HG03159 (cell line): ENCODE results near the gene ARHGAP22.

Source experiments
- ATAC-seq: cut with Tn5 transposase; IDR thresholded peaks from one replicate; pipeline ENCODE4 v1.9.1; 2021; ENCODE audit warnings: mild to moderate bottlenecking, moderate library complexity; ENCODE audit not compliant: unreplicated experiment

The ARHGAP22 gene

DNA sequence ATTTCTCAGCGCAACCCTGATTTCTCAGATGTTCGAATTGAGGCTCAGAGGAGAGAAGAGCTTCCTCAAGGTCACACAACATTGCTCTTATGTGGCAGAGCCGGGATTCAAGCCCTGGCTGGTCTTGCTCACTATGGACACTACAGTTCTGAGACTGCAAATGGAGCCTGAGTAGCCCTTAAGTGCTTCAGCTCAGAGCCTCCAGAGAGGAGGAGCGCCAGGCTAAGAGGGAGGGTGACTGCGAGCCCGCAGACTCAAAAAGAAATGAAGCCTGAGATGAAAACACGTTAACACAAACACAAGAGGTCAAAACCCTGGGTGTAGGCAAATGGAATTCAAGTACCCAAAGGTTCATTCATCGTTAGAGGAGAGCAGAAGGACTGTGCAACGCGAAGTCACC lies 13.9 kb downstream of the ARHGAP22 start:
- ATAC-seq = no peak

DNA sequence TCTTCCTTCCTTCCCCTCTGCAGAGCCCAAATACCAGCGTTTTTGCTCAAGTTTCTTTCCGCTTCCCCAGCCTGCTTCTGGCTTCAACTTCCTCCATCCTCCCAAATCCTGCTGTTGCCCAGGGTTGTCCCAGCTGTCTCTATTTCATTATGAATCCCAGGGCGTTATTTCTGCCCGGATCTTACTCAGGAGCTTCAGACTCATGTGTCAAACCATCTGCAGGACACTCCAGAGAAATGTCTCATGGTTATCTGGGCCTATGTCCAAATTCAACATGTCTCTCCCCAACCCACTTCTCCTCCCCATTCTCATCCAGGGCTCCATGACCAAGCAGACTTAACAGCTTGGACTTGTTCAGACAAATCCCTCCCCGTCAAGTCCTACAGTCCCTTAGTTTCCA lies 15.6 kb downstream of the ARHGAP22 start:
- no peak for ATAC-seq

GRCh38 chr10:48587819-48588218 lies 17.1 kb downstream of the ARHGAP22 start:
- no peak for ATAC-seq

DNA sequence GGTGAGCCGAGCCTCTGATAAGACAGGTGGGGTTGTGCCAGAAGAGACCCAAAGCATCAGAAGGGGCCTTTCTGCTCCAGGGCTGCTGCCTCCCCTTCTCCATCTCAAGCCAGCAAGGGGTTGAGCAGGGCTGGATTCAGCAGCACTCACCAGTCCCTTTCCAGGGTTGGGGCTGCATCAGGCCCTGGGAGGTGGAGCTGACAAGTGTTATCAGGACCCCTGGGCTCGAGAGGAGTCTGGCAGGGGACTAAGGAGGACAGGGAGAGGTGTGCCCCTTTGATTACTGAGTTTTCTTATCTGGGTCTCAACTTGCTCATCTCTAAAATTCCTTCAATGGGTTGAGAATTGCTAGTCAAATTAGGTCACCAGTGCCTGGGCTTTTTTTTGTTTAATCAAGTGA lies 17.8 kb downstream of the ARHGAP22 start:
- ATAC-seq = no peak

DNA sequence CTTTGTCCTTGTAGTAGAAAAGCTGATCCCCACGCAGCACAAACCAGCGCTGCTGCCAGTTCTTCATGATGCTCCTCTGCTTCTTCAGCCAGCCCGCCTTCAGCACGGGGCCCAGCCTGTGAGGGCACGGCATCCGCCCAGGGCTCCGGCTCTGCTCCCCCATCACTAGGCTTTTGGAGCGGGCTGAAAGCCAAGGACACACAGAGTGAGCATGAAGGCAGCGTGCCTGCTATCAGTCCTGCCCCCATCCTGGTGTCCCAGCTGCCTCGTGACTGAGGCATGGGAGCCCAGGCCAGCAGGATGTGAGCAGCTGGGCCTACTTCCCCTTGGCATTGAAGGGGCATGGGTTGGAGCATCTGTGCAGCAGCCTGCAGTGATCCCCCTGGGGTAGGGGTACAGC lies 21.9 kb downstream of the ARHGAP22 start:
- no peak for ATAC-seq

GRCh38 chr10:48580236-48580635 lies 24.6 kb downstream of the ARHGAP22 start:
- no peak for ATAC-seq

GRCh38 chr10:48579251-48579960 lies 25.5 kb downstream of the ARHGAP22 start:
- ATAC-seq = no peak

GRCh38 chr10:48577158-48577557 lies 27.7 kb downstream of the ARHGAP22 start:
- ATAC-seq = no peak

DNA sequence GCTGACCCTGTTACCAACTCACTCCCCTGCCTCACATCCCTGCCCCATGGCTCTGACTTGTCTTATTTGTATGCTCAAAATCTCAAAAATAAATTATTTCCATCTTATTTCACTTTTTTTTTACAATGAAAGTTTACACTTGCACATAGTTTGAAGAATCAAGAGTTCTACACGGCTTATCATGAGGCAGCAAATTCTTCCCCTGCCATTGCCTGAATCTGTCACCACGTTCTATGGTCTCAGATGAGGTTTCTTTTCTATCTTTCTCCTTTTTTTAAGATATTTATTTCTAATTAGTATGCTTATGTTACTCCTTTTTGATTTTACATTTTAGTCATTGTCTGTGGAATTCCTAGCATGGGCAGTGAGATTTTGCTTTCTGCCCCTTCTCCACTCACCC lies 28.4 kb downstream of the ARHGAP22 start:
- no peak for ATAC-seq

- no peak for ATAC-seq
Measured at GRCh38 chr10:48575901-48576300, 29.0 kb downstream of the ARHGAP22 start.

GRCh38 chr10:48574817-48575380 lies 30.0 kb downstream of the ARHGAP22 start:
- no peak for ATAC-seq

- no peak for ATAC-seq
Measured at GRCh38 chr10:48574322-48574796, 30.5 kb downstream of the ARHGAP22 start.

- ATAC-seq = no peak
Measured at GRCh38 chr10:48573045-48573444, 31.8 kb downstream of the ARHGAP22 start.

GRCh38 chr10:48572414-48572813 lies 32.5 kb downstream of the ARHGAP22 start:
- no peak for ATAC-seq

DNA sequence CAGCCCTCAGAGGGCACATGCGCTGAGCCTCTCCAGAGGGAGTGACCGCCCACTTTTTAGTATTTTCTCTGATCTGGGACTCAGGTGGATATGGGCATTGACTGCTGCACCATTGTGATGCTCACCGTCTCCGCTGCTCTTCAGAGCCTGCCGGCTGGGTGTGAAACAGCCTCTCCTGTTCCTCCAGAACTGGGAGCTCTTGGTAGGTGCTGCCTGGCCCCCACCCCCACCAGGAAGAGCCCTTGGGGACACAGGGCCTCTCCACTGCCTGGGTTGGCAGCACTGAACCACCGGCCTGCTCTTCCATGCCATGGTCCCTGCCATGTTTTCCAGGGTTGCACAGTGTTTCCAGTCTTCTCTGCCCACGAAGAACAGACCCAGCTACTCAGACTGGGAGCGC lies 36.3 kb downstream of the ARHGAP22 start:
- no peak for ATAC-seq

GRCh38 chr10:48568131-48568530 lies 36.7 kb downstream of the ARHGAP22 start:
- ATAC-seq = no peak

DNA sequence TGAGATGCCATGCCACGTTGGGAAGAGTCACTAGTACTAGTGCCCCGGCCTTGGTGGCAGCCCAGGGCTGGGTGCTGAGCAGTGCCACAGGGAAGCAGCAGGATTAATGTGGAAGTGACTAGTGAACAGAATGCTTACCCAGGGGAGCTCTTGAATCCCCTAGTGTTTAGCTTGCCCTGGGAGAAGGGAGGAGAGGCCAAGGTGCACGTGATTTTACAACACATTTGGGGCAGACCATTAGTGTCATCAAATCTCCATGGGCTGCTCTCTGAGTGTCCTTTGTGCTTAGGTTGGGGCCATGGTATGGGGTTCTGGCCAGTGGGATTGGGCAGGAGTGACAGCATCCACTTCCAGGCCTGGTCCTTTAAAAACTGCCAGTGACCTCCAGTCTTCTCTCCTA lies 37.5 kb downstream of the ARHGAP22 start:
- ATAC-seq = no peak

DNA sequence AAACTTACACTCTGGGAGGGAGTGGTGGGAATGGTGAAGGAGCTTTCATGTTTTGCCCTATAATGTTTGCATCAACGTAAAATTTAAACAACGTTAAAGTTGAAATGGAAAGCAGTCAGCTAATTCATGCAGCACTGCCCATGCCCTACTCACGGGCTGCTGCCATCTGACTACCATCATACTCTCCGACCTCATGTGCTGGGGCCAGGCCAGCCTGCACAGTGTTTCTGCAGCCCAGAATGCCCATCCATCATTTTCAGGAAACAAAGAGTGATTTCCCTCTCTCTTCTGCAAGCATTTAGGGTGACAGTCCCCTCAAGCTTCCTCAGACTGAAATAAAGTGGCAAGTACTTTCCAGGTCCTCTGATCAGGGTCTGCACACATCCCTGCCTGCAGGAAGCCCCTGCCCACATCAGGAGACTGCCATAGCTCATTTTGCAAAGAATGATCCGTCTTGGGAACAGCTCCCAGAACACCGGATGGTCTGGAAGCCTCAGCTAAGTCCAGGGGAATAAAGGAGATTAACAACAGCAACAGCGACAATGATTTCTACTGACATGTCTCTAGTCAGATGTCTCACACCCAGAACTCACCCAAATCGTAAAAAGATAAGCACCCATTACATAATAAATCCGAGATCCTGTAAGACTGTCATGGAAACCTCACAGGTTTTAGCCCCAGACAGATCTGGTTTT lies 40.3 kb downstream of the ARHGAP22 start:
- no peak for ATAC-seq

- ATAC-seq = no peak
Measured at GRCh38 chr10:48557511-48558123, 47.3 kb downstream of the ARHGAP22 start.

GRCh38 chr10:48556713-48557112 lies 48.2 kb downstream of the ARHGAP22 start:
- no peak for ATAC-seq

DNA sequence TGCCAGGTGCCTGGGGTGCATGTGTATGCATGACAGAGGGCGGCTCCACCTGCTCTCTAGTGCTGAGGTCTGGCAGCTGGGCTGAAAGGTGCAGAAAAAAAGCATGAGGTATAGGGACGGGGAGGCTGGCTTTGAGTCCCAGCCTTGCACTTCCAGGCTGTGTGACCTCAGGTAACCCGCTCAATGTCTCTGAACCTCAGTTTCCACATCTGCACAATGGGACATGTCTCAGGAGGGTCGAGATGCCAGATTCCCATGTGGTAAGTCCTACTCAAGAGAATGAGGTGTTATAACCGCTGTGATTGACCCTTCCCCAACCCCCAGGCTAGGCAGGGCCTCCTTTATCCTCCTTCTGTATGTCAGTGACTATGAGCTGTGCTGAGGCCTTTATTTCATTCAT lies 48.8 kb downstream of the ARHGAP22 start:
- no peak for ATAC-seq
